NCI-H69 (cell line): ENCODE data around the gene RSL1D1.
"Not testable (repeated sequence)": the region's sequence is repeated elsewhere in the genome, so short reads cannot be mapped to it uniquely, and the experiment has no call there.

Experiments used
- DNase-seq: peaks from one replicate; lab custom pipeline; 2025; lab: John Stamatoyannopoulos, UW

RSL1D1 gene

DNA sequence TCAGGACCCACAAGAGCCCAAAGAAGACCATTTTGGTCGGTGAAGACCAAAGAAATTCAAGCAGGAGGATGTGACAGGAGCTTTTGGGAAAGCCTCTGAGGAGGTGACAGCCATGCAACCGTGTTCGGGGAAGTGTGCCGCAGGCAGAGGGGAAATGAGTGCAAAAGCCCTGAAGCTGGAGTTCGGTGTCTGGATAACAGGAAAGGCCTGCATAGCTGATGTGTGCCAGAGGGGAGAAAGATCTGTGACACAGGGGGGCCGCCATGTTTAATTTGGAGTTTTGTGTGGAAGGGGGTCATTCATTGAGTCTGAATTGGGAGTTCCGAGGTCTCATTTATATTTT, 53.4 kb downstream of the RSL1D1 start:
- peak; percentile 68 for DNase-seq

GRCh38 chr16:11797166-11797956, 54.0 kb downstream of the RSL1D1 start, which contains the start of gene ZC3H7A:
TSS of gene ZC3H7A (minus strand) at chr16:11797258. CDS start at chr16:11782354, 14,904 bp downstream.
- peak; percentile 99 for DNase-seq

DNA sequence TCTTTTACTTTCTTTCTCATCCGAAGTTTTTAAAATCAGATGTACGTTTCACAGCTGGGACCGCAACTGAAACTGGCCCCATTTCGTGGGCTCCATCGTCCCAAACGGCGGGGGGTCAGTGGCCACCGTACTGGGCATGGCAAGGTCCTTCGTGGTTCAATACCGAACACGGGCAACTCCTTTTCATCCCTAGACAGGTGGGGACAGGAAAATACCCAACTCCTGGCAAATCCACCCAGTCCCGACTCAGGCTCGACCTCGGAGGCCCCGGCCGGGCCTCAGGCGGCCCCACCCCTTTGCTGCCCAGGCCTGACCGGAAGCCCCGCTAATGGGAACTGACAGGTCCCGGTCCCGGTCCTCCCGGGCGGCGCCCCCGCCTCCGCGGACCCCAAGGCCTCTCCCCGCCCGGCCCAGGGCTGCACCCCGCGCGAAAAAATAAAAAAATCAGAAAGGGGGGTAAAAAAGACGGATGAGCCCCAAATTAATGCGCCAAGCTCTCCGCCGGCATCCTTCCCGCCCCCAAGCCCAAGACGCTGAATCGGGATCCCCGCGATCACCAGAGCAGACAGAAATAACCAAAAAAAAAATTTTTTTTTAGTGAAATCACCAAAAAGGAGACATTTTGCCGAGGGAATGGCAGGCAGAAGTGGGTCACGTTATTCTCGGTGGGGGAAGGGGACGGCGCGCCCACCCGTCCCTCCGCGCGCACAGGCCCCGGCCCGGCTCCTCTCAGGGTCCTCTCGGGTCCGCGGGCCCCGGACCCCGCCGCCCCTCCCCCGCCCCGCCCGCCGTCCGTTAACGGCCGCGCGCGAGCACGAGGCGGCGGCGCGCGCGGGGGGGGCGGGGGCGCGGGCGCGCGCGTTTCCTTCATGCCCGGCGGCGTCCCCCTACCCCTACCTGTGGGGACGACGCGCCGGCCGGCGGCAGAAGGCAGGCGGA, 54.8 kb downstream of the RSL1D1 start:
- DNase-seq = peak; percentile 69

- no peak for DNase-seq
These were observed 55.5 kb downstream of the RSL1D1 start for GRCh38 chr16:11795887-11796226.

- peak; percentile 23 for DNase-seq
These were observed 56.1 kb downstream of the RSL1D1 start for GRCh38 chr16:11794996-11795886.

- no peak for DNase-seq
These were observed 56.9 kb downstream of the RSL1D1 start for GRCh38 chr16:11794447-11794846.

DNA sequence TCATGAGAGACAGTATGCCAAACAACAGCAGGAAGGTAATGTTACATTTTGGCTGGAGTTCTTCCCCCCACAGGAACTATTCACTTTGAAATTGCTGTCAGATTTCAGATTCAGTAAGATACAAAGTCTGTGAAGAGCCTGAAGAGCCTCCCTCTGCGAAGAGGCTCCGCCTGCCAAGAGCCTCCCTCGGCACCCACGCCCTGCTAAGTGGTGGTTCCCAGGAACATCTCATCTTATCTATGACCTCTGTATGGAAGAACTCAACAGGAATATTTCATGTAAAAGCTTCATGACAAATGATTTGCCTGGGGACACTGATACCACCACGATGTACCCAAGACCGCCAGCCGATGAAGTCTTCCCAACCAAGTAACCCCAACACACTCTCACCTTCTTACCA, 57.5 kb downstream of the RSL1D1 start:
- DNase-seq = peak; percentile 59

- peak; percentile 100 for DNase-seq
These were observed 58.7 kb downstream of the RSL1D1 start for GRCh38 chr16:11792410-11793241.

DNA sequence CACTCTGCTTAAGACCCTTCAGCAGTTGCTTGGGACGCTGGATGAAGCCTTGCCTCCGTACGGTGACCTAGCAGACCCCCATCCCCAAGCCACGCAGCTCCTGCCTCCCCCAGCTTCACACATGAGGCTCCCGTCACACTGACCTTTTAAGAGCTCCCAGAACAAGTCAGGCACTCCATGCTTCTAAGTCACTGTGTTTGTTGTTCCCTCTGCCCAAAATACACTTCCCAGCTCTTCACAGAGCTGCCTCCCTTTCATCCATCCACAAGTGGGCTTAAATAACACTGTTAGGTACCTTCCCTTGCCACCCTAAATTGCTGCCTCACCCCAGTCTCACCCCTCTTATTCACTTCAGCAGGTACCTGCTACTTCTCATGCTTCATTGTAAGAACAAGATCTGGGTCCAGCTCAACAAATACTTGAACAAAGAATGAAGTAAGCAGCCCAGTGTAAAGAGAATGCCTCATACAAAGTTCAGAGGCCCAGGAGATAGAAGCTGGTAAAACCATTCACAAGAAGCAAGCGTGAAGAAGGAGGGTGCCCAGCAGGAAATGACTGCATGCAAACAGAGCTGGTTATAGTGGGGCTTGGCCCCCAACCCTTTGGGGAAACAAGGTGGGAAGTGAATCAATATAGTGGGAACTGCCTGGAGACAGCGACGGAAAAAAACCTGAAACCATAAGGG, 60.1 kb downstream of the RSL1D1 start:
- peak; percentile 78 for DNase-seq

DNA sequence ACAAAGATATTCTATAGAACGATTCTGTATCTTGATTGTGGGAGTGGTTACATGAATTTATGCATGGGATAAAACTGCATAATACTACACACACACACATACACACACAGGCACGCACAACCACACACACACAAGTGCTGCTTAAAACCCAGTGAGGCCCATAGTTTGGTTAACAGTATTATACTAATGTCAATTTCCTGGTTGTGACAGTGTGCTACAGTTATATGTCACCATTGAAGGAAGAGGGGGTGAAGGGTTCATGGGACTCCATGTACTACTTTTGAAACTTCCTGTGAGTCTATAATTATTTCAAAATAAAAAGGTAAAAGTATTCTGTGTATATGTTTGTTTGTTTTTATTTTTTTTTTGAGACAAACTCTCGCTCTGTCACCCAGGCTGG, 62.4 kb downstream of the RSL1D1 start:
- DNase-seq = no peak

- DNase-seq = not testable (repeated sequence)
These were observed 66.3 kb downstream of the RSL1D1 start for GRCh38 chr16:11784980-11785599.

DNA sequence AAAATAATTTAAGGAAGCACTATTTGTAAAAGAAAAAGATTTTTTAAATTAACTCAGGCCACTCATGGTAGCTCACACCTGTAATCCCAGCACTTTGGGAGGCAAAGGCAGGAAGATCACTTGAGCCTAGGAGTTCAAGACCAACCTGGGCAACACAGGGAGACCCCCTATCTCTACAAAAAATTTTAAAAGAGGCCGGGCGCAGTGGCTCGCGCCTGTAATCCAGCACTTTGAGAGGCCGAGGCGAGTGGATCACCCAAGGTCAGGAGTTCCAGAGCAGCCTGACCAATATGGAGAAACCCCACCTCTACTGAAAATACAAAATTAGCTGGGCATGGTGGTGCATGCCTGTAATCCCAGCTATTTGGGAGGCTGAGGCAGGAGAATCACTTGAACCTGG, 67.0 kb downstream of the RSL1D1 start:
- DNase-seq = not testable (repeated sequence)

- peak; percentile 20 for DNase-seq
These were observed 67.3 kb downstream of the RSL1D1 start for GRCh38 chr16:11784038-11784369.
